ENCODE data around the gene SPATC1L.
"Not testable (repeated sequence)": the region's sequence is repeated elsewhere in the genome, so short reads cannot be mapped to it uniquely, and the experiment has no call there.

Gene SPATC1L

GRCh38 chr21:46184625-46185555, 631 bp upstream of the SPATC1L start:
- ATAC-seq, result peak; percentile 76
- no peak for TF ChIP-seq BACH2 (CRISPR knock-in tag; IDR thresholded peaks at IDR 0.05; ENCODE audit: borderline replicate concordance)
- TF ChIP-seq ESRRG (CRISPR knock-in tag; IDR thresholded peaks at IDR 0.05), result no peak
- no peak for TF ChIP-seq CSDC2 (CRISPR knock-in tag; IDR thresholded peaks at IDR 0.05)
- no peak for TF ChIP-seq CREB5 (CRISPR knock-in tag; IDR thresholded peaks at IDR 0.05; ENCODE audit: low read depth)
- TF ChIP-seq ZNF70 (CRISPR knock-in tag; IDR thresholded peaks at IDR 0.05), result no peak
- no peak for TF ChIP-seq SNAI2 (CRISPR knock-in tag; IDR thresholded peaks at IDR 0.05)
- no peak for TF ChIP-seq ZNF565 (CRISPR knock-in tag; conservative IDR thresholded peaks at IDR 0.05; ENCODE audit: low read depth)
- no peak for TF ChIP-seq TCF4 (CRISPR knock-in tag; IDR thresholded peaks at IDR 0.05; ENCODE audit: borderline replicate concordance)
- TF ChIP-seq OSR1 (CRISPR knock-in tag; IDR thresholded peaks at IDR 0.05), result no peak
- no peak for TF ChIP-seq ZFP30 (CRISPR knock-in tag; IDR thresholded peaks at IDR 0.05)
- TF ChIP-seq GLIS3 (CRISPR knock-in tag; IDR thresholded peaks at IDR 0.05), result no peak

- not testable (repeated sequence) for ATAC-seq
Measured at GRCh38 chr21:46183337-46183909, 836 bp downstream of the SPATC1L start.

- ATAC-seq, result no peak
- TF ChIP-seq ESRRG (CRISPR knock-in tag; IDR thresholded peaks at IDR 0.05), result no peak
- no peak for TF ChIP-seq POU6F1 (CRISPR knock-in tag; IDR thresholded peaks at IDR 0.05; ENCODE audit: borderline replicate concordance, low read depth)
Measured at GRCh38 chr21:46182548-46183336, 1.5 kb downstream of the SPATC1L start.

- TF ChIP-seq PPARA (CRISPR knock-in tag; IDR thresholded peaks at IDR 0.05; ENCODE audit: borderline replicate concordance), result no peak
- no peak for TF ChIP-seq SNAI2 (CRISPR knock-in tag; IDR thresholded peaks at IDR 0.05)
- no peak for TF ChIP-seq ISL1 (CRISPR knock-in tag; IDR thresholded peaks at IDR 0.05)
- no peak for TF ChIP-seq RARB (CRISPR knock-in tag; IDR thresholded peaks at IDR 0.05)
- no peak for TF ChIP-seq TCF4 (CRISPR knock-in tag; IDR thresholded peaks at IDR 0.05; ENCODE audit: borderline replicate concordance)
- no peak for TF ChIP-seq ESRRG (CRISPR knock-in tag; IDR thresholded peaks at IDR 0.05)
- no peak for TF ChIP-seq ZNF70 (CRISPR knock-in tag; IDR thresholded peaks at IDR 0.05)
- no peak for TF ChIP-seq ZFP30 (CRISPR knock-in tag; IDR thresholded peaks at IDR 0.05)
- no peak for ATAC-seq
Measured at GRCh38 chr21:46181953-46182547, 2.2 kb downstream of the SPATC1L start.

GRCh38 chr21:46181436-46181835, 2.8 kb downstream of the SPATC1L start:
- no peak for TF ChIP-seq BACH2 (CRISPR knock-in tag; IDR thresholded peaks at IDR 0.05; ENCODE audit: borderline replicate concordance)
- no peak for TF ChIP-seq CSRNP3 (CRISPR knock-in tag; IDR thresholded peaks at IDR 0.05)
- TF ChIP-seq ZFP30 (CRISPR knock-in tag; IDR thresholded peaks at IDR 0.05), result no peak
- TF ChIP-seq ZNF8 (CRISPR knock-in tag; IDR thresholded peaks at IDR 0.05), result no peak
- TF ChIP-seq CREB5 (CRISPR knock-in tag; IDR thresholded peaks at IDR 0.05; ENCODE audit: low read depth), result no peak
- no peak for TF ChIP-seq ZFP3 (CRISPR knock-in tag; IDR thresholded peaks at IDR 0.05)
- ATAC-seq, result no peak
